Lung (tissue), 12 donors: ENCODE measurements around the gene ZDHHC21. TPM values are rescaled to one million over a fixed set of nuclear protein-coding genes. Genes with fewer than 3 reads are reported as not detected.

Source experiments
- ATAC-seq: fragments of 200-7000 bp; cut with Tn5 transposase; one replicate; pipeline ENCODE4 v1.9.1; 2020; ENCODE audit warnings: moderate number of reproducible peaks; ENCODE audit not compliant: insufficient read depth, low FRiP score
- DNase-seq, 3 donors: peaks; one replicate each; pipeline ENCODE4 v3.0.0-alpha.2; 2013 to 2017
- H3K27ac ChIP-seq, 2 donors: one replicate each; pipeline ENCODE4 v1.5.1; 2013; ENCODE audit warnings: mild to moderate bottlenecking in 2 of 2, moderate library complexity in 2 of 2, control low read depth in 1 of 2, inconsistent platforms in 1 of 2, low read depth in 1 of 2, low read length in 1 of 2
- H3K27me3 ChIP-seq, 3 donors: one replicate each; pipeline ENCODE4 v1.5.1; 2013; ENCODE audit warnings: low read length in 2 of 3; ENCODE audit not compliant: control insufficient read depth in 3 of 3, insufficient read depth in 3 of 3
- H3K36me3 ChIP-seq, 4 donors: one replicate each; pipeline ENCODE4 v1.5.1; 2013; ENCODE audit warnings: low read length in 4 of 4, mild to moderate bottlenecking in 1 of 4, moderate library complexity in 1 of 4; ENCODE audit not compliant: control insufficient read depth in 4 of 4, insufficient read depth in 4 of 4
- H3K4me1 ChIP-seq, 5 donors: one replicate each; pipeline ENCODE4 v1.5.1; 2013; ENCODE audit warnings: low read length in 5 of 5, mild to moderate bottlenecking in 2 of 5, moderate library complexity in 1 of 5; ENCODE audit not compliant: control insufficient read depth in 5 of 5, insufficient read depth in 5 of 5
- H3K4me3 ChIP-seq: one replicate; pipeline ENCODE4 v1.5.1; 2013; ENCODE audit warnings: mild to moderate bottlenecking, control low read depth, moderate library complexity
- H3K9ac ChIP-seq, 2 donors: one replicate each; pipeline ENCODE4 v1.5.1; 2013; ENCODE audit warnings: low read length in 2 of 2, control low read depth in 1 of 2; ENCODE audit not compliant: insufficient read depth in 1 of 2
- H3K9me3 ChIP-seq, 4 donors: one replicate each; pipeline ENCODE4 v1.5.1; 2013; ENCODE audit warnings: low read length in 3 of 4, mild to moderate bottlenecking in 1 of 4, moderate library complexity in 1 of 4; ENCODE audit not compliant: control insufficient read depth in 4 of 4, insufficient read depth in 3 of 4
- CTCF ChIP-seq: IDR thresholded peaks from 2 replicates; pipeline ENCODE4 v1.5.1; 2012; ENCODE audit warnings: mild to moderate bottlenecking; ENCODE audit errors: control extremely low read depth, extremely low read depth
- WGBS, 2 donors: extraction: QIAGEN DNeasy Blood & Tissue Kit; methylation state at CpG; one replicate each; pipeline ENCODE4 v1.1.7; 2013; 5-methylcytosine and 5-hydroxymethylcytosine counted together
- polyA plus RNA-seq, 2 donors: library from polyadenylated mRNA; stranded (reverse); fragments of 200-250 nt; gene quantifications; one replicate each; pipeline ENCODE4 v1.2.1, GENCODE V29; 2013
- total RNA-seq, 2 donors: library from RNA; depleted of rRNA in 1 of 2; stranded (reverse); fragments of >200 nt in 1 of 2; gene quantifications; one replicate each; pipeline ENCODE4 v1.2.1, GENCODE V29; 2014 to 2021
- donor health status: control.
- donor health status: control.
- donor health status: Bipolar disorder and iron deficiency.
- donor health status: healthy.
- donor health status: DM: yes; HTN: yes; CAD: no.

Gene ZDHHC21
- total and polyA plus RNA-seq, 4 donors, result 4.3 to 54.7 (median 15.2) TPM

- Histone ChIP-seq H3K36me3 (peaks cover 4 to 15% (median 8%) of the 10 kb centered on the region in 4 donors), H3K9me3 (peaks cover 0 to 3% (median under 1%) of the 10 kb centered on the region in 4 donors), H3K4me3 (no peak overlapping the region), H3K9ac (no peak overlapping the region), H3K4me1 (no peaks in the 10 kb centered on the region), H3K27me3 (no peaks in the 10 kb centered on the region), H3K27ac (no peak overlapping the region)
- ATAC-seq (no peak), DNase-seq (no peak)
- 96 to 99% methylated on average over 7 of the region's 7 CpGs for WGBS, 2 donors
- TF ChIP-seq CTCF, result no peak
Measured at GRCh38 chr9:14633906-14634565, 59.2 kb downstream of the ZDHHC21 start.

- WGBS, 2 donors, result 97 to 98% methylated on average over 3 of the region's 3 CpGs
- ATAC-seq (no peak), DNase-seq (no peak)
- Histone ChIP-seq H3K36me3 (peaks cover 4 to 15% (median 8%) of the 10 kb centered on the region in 4 donors), H3K9ac (no peak overlapping the region), H3K27me3 (no peaks in the 10 kb centered on the region), H3K27ac (no peak overlapping the region), H3K9me3 (peaks cover 0 to 3% (median under 1%) of the 10 kb centered on the region in 4 donors), H3K4me3 (no peak overlapping the region), H3K4me1 (no peaks in the 10 kb centered on the region)
- TF ChIP-seq CTCF, result no peak
Measured at GRCh38 chr9:14633148-14633547, 60.1 kb downstream of the ZDHHC21 start.

GRCh38 chr9:14627513-14627912, 65.7 kb downstream of the ZDHHC21 start:
- H3K9ac ChIP-seq, result no peak overlapping the region
- H3K9me3 ChIP-seq, result peaks cover 0 to 3% (median 0%) of the 10 kb centered on the region in 4 donors
- no peak overlapping the region for H3K27ac ChIP-seq
- H3K27me3 ChIP-seq, result no peaks in the 10 kb centered on the region
- ATAC-seq, result no peak
- 60 to 82% methylated on average over 1 of the region's 1 CpG for WGBS, 2 donors
- peaks cover 0 to 12% (median 7%) of the 10 kb centered on the region in 4 donors for H3K36me3 ChIP-seq
- peaks cover 0 to 11% (median 0%) of the 10 kb centered on the region in 5 donors for H3K4me1 ChIP-seq
- no peak overlapping the region for H3K4me3 ChIP-seq
- DNase-seq, result no peak
- no peak for TF ChIP-seq CTCF
